GM13976 (cell line): ENCODE results near the gene CCDC170.

Experiments
- DNase-seq: peaks from one replicate; pipeline ENCODE4 v3.0.0; 2012; ENCODE audit warnings: low spot score
- in situ Hi-C: fragments of 300-500 bp; cut with MboI; formaldehyde crosslinking; loops from one replicate; pipeline ENCODE4 v1.12.0; 2022; ENCODE audit warnings: low sequenced_read_pairs, mixed read lengths, inconsistent platforms; ENCODE audit not compliant: unreplicated experiment
- TF ChIP-seq, protein P1 (sequence below): IDR thresholded peaks from 2 replicates; pipeline ENCODE4 v1.5.1; 2012; ENCODE audit warnings: borderline replicate concordance, mild to moderate bottlenecking; ENCODE audit not compliant: insufficient read depth; ENCODE audit errors: extremely low read depth, missing control alignments, control extremely low read depth

The CCDC170 gene

DNA sequence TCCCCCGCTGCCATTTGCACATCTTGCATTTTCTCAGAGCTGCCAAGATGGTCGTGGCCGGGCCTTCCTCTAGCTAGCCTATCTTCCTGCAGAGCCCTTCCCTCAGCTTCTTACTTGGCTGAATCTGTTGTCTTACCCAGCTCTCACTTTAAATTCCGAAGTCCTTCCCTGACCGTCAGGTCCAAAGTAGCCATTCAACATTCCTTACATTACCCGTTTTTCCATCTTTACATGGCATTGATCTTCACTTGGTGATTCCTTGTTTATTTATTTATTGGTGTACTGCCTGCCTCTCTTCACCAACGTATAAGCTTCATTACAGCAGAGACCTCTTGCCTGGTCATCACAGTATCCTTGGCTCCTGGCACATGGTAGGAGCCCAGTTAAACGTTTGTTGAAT lies 176.3 kb downstream of the CCDC170 start:
- in situ Hi-C loops = no loop called here
- TF ChIP-seq, protein P1, sequence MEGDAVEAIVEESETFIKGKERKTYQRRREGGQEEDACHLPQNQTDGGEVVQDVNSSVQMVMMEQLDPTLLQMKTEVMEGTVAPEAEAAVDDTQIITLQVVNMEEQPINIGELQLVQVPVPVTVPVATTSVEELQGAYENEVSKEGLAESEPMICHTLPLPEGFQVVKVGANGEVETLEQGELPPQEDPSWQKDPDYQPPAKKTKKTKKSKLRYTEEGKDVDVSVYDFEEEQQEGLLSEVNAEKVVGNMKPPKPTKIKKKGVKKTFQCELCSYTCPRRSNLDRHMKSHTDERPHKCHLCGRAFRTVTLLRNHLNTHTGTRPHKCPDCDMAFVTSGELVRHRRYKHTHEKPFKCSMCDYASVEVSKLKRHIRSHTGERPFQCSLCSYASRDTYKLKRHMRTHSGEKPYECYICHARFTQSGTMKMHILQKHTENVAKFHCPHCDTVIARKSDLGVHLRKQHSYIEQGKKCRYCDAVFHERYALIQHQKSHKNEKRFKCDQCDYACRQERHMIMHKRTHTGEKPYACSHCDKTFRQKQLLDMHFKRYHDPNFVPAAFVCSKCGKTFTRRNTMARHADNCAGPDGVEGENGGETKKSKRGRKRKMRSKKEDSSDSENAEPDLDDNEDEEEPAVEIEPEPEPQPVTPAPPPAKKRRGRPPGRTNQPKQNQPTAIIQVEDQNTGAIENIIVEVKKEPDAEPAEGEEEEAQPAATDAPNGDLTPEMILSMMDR = no peak

More for the DNA sequence above, 176.3 kb downstream of the CCDC170 start:
- DNase-seq = no peak
